Measurements from ENCODE around the gene OVCH2.

DNA sequence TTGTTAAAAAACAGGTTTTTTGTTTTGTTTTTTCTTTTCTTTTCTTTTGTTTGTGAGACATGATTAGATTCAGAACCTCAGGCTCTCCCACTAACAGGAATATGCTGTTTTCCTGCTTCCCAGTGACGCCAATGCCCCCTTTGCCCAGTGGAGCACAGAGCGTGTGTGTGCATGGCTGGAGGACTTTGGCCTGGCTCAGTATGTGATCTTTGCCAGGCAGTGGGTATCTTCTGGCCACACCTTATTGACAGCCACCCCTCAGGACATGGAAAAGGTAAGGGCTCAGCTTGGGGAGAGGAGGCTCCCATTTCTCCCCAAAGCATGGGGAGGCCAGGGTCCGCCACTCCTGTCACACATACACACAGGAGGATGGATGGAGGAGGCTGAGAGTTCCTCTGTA is 58.0 kb downstream of the OVCH2 start:
- TF ChIP-seq, protein P1, sequence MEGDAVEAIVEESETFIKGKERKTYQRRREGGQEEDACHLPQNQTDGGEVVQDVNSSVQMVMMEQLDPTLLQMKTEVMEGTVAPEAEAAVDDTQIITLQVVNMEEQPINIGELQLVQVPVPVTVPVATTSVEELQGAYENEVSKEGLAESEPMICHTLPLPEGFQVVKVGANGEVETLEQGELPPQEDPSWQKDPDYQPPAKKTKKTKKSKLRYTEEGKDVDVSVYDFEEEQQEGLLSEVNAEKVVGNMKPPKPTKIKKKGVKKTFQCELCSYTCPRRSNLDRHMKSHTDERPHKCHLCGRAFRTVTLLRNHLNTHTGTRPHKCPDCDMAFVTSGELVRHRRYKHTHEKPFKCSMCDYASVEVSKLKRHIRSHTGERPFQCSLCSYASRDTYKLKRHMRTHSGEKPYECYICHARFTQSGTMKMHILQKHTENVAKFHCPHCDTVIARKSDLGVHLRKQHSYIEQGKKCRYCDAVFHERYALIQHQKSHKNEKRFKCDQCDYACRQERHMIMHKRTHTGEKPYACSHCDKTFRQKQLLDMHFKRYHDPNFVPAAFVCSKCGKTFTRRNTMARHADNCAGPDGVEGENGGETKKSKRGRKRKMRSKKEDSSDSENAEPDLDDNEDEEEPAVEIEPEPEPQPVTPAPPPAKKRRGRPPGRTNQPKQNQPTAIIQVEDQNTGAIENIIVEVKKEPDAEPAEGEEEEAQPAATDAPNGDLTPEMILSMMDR (IDR thresholded peaks at IDR 0.05; ENCODE audit: borderline replicate concordance, extremely low read depth, low read length, poor library complexity, severe bottlenecking): no peak
- TF ChIP-seq EZH2 (IDR thresholded peaks at IDR 0.05; ENCODE audit: borderline replicate concordance, low read depth, low read length, severe bottlenecking): no peak

All from DND-41 (cell line).